Amniotic epithelial cell (primary cell): ENCODE data around the gene SPCS1.
"Not testable (repeated sequence)": the region's sequence is repeated elsewhere in the genome, so short reads cannot be mapped to it uniquely, and the experiment has no call there.

ENCODE experiments used
- DNase-seq: peaks from one replicate; pipeline ENCODE4 v3.0.0-alpha.2; 2010; ENCODE audit warnings: low read depth

SPCS1 gene

DNA sequence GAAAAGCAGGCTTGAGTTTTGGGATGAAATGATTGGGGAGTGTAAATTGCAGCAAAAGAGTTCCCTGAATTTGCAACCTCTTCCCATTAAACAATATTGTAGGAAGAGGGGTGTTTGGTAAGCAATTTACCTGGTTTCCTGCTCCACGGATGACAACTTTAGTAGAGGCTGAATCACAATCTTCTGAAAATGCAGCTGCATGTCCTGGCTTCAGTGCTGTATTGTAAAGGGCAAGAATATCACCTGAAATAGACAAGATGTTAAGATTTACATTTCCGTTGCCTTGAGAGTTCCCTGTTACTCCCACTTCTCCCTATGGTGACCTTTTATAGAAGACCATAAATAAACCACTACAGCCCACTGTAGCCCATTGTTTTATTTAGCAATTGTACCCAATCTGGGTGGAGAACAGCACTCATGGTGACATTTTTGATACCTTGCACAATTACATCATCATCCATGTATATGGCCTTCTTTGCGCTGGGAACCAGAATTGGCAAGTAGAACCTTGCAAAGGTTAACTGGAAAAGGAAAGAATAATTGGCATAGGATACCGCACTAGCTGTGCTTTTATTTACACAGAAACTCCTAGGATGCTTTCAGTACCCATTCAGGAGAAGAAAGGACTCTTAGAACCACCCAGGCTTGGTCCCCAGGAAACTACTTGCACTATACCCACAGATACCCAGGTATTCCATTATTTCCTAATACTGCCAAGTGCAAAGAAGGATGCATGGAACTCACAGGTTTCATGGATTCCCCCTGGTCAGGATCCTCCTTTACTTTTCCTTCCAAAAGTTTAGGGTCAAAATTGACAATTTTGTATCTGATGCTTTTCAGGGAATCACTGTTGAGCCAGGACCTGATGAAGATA lies 9.9 kb upstream of the SPCS1 start:
- DNase-seq = no peak

GRCh38 chr3:52696830-52697631 lies 8.9 kb upstream of the SPCS1 start:
- no peak for DNase-seq

DNA sequence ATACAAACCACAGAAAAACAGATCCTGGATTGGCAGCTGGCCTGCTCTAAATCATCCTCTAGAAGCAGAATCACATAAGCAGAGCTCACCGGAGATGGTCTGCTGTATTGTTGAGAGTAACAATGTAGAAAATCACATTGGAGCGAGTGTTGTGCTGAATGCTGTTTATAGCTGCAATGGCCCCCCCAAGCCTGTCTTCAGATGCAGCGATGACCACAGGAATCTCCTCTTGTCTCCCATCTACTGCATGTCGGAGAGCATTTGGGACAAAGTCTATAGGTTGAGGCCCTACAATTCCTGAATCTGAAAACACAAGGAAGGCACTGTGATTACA lies 8.3 kb upstream of the SPCS1 start:
- no peak for DNase-seq

DNA sequence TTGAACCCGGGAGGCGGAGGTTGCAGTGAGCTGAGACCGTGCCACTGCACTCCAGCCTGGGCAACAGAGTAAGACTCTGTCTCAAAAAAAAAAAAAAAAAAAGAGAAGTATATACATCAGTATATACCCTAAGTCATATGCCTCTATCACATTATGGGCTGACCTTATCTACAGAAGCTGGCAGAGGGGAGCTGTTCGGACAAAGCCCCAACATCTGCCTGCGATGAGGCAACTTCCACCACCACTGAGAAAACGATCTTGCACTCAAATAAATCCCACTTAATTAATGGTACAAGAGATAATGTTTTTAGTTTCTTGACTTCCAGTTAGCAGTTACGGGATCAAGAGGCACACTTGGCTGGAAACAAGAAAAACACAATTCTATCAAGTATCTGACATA lies 2.6 kb upstream of the SPCS1 start:
- DNase-seq = peak; percentile 27

- peak; percentile 21 for DNase-seq
Measured at GRCh38 chr3:52704611-52705437, 1.1 kb upstream of the SPCS1 start.

DNA sequence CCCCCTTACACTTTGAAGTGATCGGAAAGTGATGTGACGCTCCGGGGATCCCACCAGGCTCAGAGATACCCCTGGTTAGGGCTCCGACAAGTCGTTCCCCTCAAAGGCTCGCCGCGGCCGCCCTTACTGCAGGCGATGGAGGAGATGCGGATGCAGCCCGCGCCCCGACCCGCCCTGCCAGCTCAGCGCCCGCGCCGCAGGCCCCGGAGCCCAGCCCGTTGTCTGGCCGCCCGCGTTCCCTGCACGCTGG lies 543 bp upstream of the SPCS1 start:
- no peak for DNase-seq

- DNase-seq = no peak
Measured at GRCh38 chr3:52707585-52707984, 1.7 kb downstream of the SPCS1 start.

- DNase-seq = no peak
Measured at GRCh38 chr3:52710512-52710911, 4.6 kb downstream of the SPCS1 start.

- no peak for DNase-seq
Measured at GRCh38 chr3:52712291-52713212, 6.6 kb downstream of the SPCS1 start.

DNA sequence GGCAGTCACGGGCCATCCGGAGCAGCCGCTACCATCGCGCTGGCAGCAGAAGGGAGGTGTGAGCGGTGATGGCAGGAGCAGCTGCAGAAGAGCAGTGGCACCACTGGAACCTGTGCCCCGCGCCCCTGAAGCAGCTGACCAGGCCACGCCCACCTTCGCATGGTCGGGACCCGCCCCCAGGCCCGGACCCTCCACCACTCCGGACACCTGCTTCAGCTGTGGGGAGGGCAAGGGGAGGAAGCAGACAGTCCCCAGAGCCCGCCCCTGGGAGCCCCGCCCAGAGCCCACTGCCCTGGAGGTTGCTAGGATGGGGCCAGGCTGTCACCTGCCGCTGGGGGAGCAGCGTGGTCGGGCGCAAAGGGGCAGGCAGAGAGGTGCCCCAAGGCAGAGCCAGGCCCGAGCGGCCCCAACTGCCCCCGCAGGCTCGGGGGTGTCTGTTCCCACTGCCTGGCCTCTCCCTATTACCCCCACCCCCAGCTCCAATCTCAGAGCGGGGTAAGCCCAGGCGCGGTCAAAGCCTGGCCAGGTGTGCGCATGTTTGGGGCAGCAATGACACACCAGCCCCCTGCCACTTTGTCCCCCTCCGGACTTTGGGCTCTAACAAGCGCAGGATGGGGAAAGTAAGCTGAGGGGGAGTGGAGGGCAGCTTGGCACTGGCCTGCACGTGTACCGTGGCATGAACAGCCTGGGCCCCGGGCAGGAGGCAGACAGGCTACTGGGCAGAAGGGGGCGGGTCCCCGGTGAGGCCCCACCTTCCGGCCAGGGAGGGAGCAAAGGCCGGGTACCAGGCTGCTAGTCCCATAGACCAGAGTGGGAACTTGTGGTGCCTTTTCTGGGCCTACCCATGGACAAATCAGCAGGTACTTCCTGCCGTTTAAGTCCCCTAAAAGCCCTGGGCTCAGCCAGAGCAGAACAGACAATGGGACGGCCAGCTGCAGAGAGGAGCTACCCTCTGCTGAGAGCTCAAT lies 8.7 kb downstream of the SPCS1 start:
- no peak for DNase-seq

DNA sequence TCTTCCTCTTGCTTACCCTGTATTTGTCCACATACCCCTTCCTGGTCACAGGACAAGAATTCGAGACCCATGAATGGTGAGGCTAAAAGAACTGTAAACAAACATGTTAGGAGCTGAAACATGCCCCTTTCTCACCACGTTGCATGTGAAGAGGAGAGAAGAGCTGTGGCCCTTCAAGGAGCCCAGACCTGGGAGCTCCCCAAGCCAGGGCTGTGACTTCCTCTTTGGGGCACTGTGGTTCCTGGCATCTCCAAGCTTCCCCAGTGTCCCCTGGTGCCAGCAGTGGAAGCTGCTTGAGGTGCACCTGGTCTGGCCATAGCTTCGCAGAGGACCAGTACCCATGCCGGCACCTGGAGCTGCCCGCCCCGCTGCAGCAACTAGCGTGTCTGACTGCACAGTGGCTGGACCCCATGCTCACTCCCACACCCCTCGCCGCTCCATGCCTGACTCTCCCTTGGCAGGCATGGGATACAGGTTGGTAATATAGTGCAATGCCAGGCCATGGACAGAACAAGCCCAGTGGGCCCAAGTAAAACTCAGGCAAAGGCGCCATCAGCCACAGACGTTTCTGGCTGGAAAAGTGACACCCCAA lies 9.9 kb downstream of the SPCS1 start:
- no peak for DNase-seq

- no peak for DNase-seq
Measured at GRCh38 chr3:52719618-52720017, 13.7 kb downstream of the SPCS1 start.

GRCh38 chr3:52721002-52721729 lies 15.3 kb downstream of the SPCS1 start:
- no peak for DNase-seq

DNA sequence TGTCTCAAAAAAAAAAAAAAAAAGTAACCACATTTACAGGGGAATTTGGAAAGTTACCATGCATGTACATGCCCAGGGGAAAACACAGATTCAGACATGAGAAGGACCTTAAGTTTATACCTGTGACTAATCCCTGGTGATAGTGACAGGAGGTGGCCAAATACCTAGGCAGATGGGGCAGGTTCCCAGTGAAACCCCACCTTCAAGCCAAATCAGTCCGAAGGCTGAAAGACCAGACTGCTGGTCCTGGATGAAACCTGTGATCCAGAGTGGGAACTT lies 15.8 kb downstream of the SPCS1 start:
- no peak for DNase-seq

GRCh38 chr3:52722491-52722890 lies 16.6 kb downstream of the SPCS1 start:
- DNase-seq = no peak

GRCh38 chr3:52723935-52724334 lies 18.0 kb downstream of the SPCS1 start:
- no peak for DNase-seq

GRCh38 chr3:52724511-52724910 lies 18.6 kb downstream of the SPCS1 start:
- DNase-seq = peak; percentile 15

- not testable (repeated sequence) for DNase-seq
Measured at GRCh38 chr3:52728753-52729152, 22.8 kb downstream of the SPCS1 start.

DNA sequence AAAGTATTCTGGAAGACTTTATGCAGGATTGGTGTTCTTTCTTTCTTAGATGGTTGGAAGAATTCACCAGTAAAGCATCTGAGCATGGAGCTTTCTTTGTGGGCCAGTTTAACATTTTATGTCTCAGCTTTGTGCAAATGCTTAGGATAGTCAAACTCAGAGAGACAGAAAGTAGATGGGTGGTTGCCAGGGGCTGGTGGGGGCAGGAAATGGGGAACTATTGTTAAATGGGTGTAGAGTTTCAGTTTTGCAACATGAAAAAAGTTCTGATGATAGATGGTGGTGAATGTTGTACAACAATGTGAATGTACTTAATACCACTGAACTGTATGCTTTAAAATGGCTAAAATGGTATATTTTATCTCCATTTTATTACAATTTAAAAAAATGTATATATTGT lies 24.8 kb downstream of the SPCS1 start:
- DNase-seq = no peak

GRCh38 chr3:52731590-52731989 lies 25.7 kb downstream of the SPCS1 start:
- no peak for DNase-seq
